IMR-90 (cell line): ENCODE results near the gene DYNLT2B. TPM values are rescaled to one million over a fixed set of nuclear protein-coding genes. Genes with fewer than 3 reads are reported as not detected.
A peak's percentile ranks its signal among the peaks of the same experiment; 100 is the strongest.

ENCODE experiments used
- ATAC-seq: fragments of 200-7000 bp; cut with Tn5 transposase; 2 replicates; pipeline ENCODE4 v1.9.1; 2020; ENCODE audit warnings: low read depth, mild to moderate bottlenecking, moderate library complexity
- BruUV-seq: library from RNA; stranded (reverse); fragments of 400-500 nt; replicated peaks from 2 replicates; lab custom pipeline; 2021; lab: Mats Ljungman, UMichigan
- CTCF ChIA-PET: fragments of 300-600 bp; formaldehyde crosslinking; extraction: SDS; loops from one replicate; lab custom pipeline; 2021; ENCODE audit warnings: antibody characterized with exemption; lab: Yijun Ruan, JAX
- POLR2A ChIA-PET: fragments of 300-600 bp; sonication (Branson Sonifier 250); formaldehyde crosslinking; loops from one replicate; lab custom pipeline; 2022; ENCODE audit warnings: antibody characterized with exemption; ENCODE audit not compliant: unreplicated experiment; lab: Charles Lee
- DNase-seq: peaks from one replicate; pipeline ENCODE4 v3.0.0; 2013
- H2AFZ ChIP-seq: replicated peaks from 2 replicates; pipeline ENCODE3; 2013; ENCODE audit warnings: low read length, mild to moderate bottlenecking; ENCODE audit not compliant: poor library complexity
- H2AK5ac ChIP-seq: 2 replicates; pipeline ENCODE4 v1.6.1; 2013; ENCODE audit warnings: low read depth, low read length, inconsistent platforms
- H2AK9ac ChIP-seq: replicated peaks from 2 replicates; pipeline ENCODE3; 2013; ENCODE audit warnings: mild to moderate bottlenecking, low read depth, low read length, moderate library complexity; ENCODE audit not compliant: poor library complexity
- H2BK120ac ChIP-seq: 2 replicates; pipeline ENCODE4 v1.6.1; 2013; ENCODE audit warnings: low read depth, low read length, inconsistent platforms
- H2BK15ac ChIP-seq: 3 replicates; pipeline ENCODE4 v1.6.1; 2013; ENCODE audit warnings: low read depth, low read length, inconsistent platforms
- H2BK20ac ChIP-seq: 2 replicates; pipeline ENCODE4 v1.6.1; 2013; ENCODE audit warnings: low read depth, mild to moderate bottlenecking, inconsistent platforms, low read length, moderate library complexity
- H2BK5ac ChIP-seq: 2 replicates; pipeline ENCODE4 v1.6.1; 2013; ENCODE audit warnings: mild to moderate bottlenecking, low read depth, low read length, inconsistent platforms; ENCODE audit not compliant: poor library complexity, severe bottlenecking
- H3K14ac ChIP-seq: replicated peaks from 2 replicates; pipeline ENCODE4 v1.6.1; 2013; ENCODE audit warnings: low read depth, low read length, inconsistent platforms
- H3K18ac ChIP-seq: 2 replicates; pipeline ENCODE4 v1.6.1; 2013; ENCODE audit warnings: low read depth, low read length, control low read depth
- H3K23ac ChIP-seq: 2 replicates; pipeline ENCODE4 v1.6.1; 2013; ENCODE audit warnings: low read depth, low read length, inconsistent platforms
- H3K27ac ChIP-seq: 2 replicates; pipeline ENCODE4 v1.5.1; 2013; ENCODE audit warnings: mild to moderate bottlenecking, control low read depth, low read length; ENCODE audit not compliant: insufficient read depth
- H3K27me3 ChIP-seq: 2 replicates; pipeline ENCODE4 v1.6.1; 2013; ENCODE audit warnings: low read length; ENCODE audit not compliant: control insufficient read depth, insufficient read depth
- H3K36me3 ChIP-seq: 2 replicates; pipeline ENCODE4 v1.6.1; 2013; ENCODE audit warnings: low read length, mixed read lengths; ENCODE audit not compliant: control insufficient read depth, insufficient read depth
- H3K4ac ChIP-seq: 2 replicates; pipeline ENCODE4 v1.6.1; 2013; ENCODE audit warnings: low read depth, low read length, inconsistent platforms
- H3K4me1 ChIP-seq: 2 replicates; pipeline ENCODE4 v1.6.1; 2013; ENCODE audit warnings: low read length, mixed read lengths; ENCODE audit not compliant: control insufficient read depth, insufficient read depth
- H3K4me2 ChIP-seq: 2 replicates; pipeline ENCODE4 v1.6.1; 2013; ENCODE audit warnings: low read depth, mild to moderate bottlenecking, control low read depth, low read length, moderate library complexity
- H3K4me3 ChIP-seq: 2 replicates; pipeline ENCODE4 v1.5.1; 2013; ENCODE audit warnings: low read depth, mild to moderate bottlenecking, control low read depth, low read length, moderate library complexity; ENCODE audit not compliant: insufficient read depth
- H3K56ac ChIP-seq: 2 replicates; pipeline ENCODE4 v1.6.1; 2013; ENCODE audit warnings: low read length, inconsistent platforms; ENCODE audit not compliant: insufficient read depth; ENCODE audit errors: extremely low read depth
- H3K79me1 ChIP-seq, 2 experiments: 2 replicates each; pipeline ENCODE4 v1.6.1; 2013; ENCODE audit warnings: low read length in 2 of 2, inconsistent platforms in 1 of 2, low read depth in 1 of 2
- H3K9ac ChIP-seq: 2 replicates; pipeline ENCODE4 v1.6.1; 2013; ENCODE audit warnings: low read depth, low read length, control low read depth
- H3K9me1 ChIP-seq: 2 replicates; pipeline ENCODE4 v1.6.1; 2013; ENCODE audit warnings: low read length, inconsistent platforms; ENCODE audit not compliant: insufficient read depth
- H3K9me3 ChIP-seq: 2 replicates; pipeline ENCODE4 v1.6.1; 2013; ENCODE audit warnings: low read length; ENCODE audit not compliant: control insufficient read depth, insufficient read depth
- H4K20me1 ChIP-seq: 2 replicates; pipeline ENCODE4 v1.6.1; 2013; ENCODE audit warnings: low read length, inconsistent platforms; ENCODE audit not compliant: insufficient read depth
- H4K5ac ChIP-seq: 2 replicates; pipeline ENCODE4 v1.6.1; 2013; ENCODE audit warnings: mild to moderate bottlenecking, low read depth, low read length, control low read depth
- H4K8ac ChIP-seq, 2 experiments: 2 replicates each; pipeline ENCODE4 v1.6.1; 2013; ENCODE audit warnings: low read depth in 2 of 2, low read length in 2 of 2, control low read depth in 1 of 2, inconsistent platforms in 1 of 2
- H4K91ac ChIP-seq: 2 replicates; pipeline ENCODE4 v1.6.1; 2013; ENCODE audit warnings: low read depth, low read length, inconsistent platforms; ENCODE audit not compliant: insufficient read depth
- CEBPB ChIP-seq: IDR thresholded peaks from 2 replicates; pipeline ENCODE4 v1.6.1; 2012; ENCODE audit warnings: low read depth, low read length, improper control_type of control experiment
- FOS ChIP-seq: fragments of 150-350 bp; IDR thresholded peaks from 2 replicates; pipeline ENCODE4 v1.6.1; 2016; ENCODE audit warnings: low read depth, low read length
- WGBS, 2 experiments: methylation state at CpG; one replicate each; pipeline versions ENCODE4 v1.1.5 to v1.1.7; 2013; ENCODE audit warnings: missing lambda C conversion rate in 2 of 2; ENCODE audit not compliant: insufficient read length in 1 of 2; ENCODE audit errors: extremely low coverage in 2 of 2; 5-methylcytosine and 5-hydroxymethylcytosine counted together
- dilution Hi-C: fragments of 300-500 bp; cut with HindIII; formaldehyde crosslinking; loops from one replicate; pipeline ENCODE4 v1.14.3; 2018; ENCODE audit warnings: low sequenced_read_pairs; ENCODE audit not compliant: unreplicated experiment
- in situ Hi-C: fragments of 300-500 bp; cut with MboI; formaldehyde crosslinking; loops from 3 replicates; pipeline ENCODE4 v1.14.3; 2019; ENCODE audit warnings: low sequenced_read_pairs, inconsistent platforms, mixed read lengths
- intact Hi-C: fragments of 100-400 bp; cut with micrococcal nuclease; formaldehyde crosslinking; loops from 2 replicates; pipeline ENCODE4 v1.10.0; 2022
- polyA plus RNA-seq, 3 experiments: library from polyadenylated mRNA; depleted of rRNA; stranded (reverse); fragments of >200 nt; gene quantifications; 2 replicates each; pipeline ENCODE4 v1.2.3, GENCODE V29; 2012; ENCODE audit warnings: low replicate concordance in 1 of 3
- total RNA-seq: library from RNA; depleted of rRNA; stranded (reverse); fragments of >200 nt; gene quantifications from 2 replicates; pipeline ENCODE4 v1.2.3, GENCODE V29; 2012

The DYNLT2B gene
- total and polyA plus RNA-seq, 2 of the 4 experiments (the other 2 are of a cell fraction) = 2.2 to 6.0 TPM

DNA sequence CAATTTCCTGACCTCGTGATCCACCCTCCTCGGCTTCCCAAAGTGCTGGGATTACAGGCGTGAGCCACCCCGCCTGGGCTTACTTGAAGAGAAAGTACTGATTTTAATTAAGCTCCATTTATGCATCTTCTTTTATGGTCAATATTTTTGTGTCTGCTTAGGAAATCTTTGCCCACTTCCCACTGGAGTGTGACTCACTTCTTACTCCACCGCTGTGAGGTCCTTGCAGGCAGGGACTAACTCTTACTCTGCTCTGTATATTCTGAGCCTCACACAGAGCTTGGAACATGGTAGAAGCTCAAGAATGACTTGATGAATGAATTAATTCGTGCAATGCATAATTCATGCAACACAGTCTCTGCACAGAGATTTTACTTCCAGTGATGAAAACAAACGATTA is 23.1 kb upstream of the DYNLT2B start:
- WGBS, 2 experiments = no CpG with 5 or more reads among the region's 7 CpGs
- no peaks in the 10 kb centered on the region for H3K9me3 ChIP-seq
- H3K27ac ChIP-seq = no peak overlapping the region
- no peak overlapping the region for H3K14ac ChIP-seq
- DNase-seq (peak; percentile 72), ATAC-seq (peak; percentile 84)
- no peak overlapping the region for H3K4me2 ChIP-seq
- H3K4me1 ChIP-seq = no peaks in the 10 kb centered on the region
- H4K20me1 ChIP-seq = no peaks in the 10 kb centered on the region
- dilution Hi-C loops (no loop called here), in situ Hi-C loops (no loop called here), intact Hi-C loops (no loop called here)
- H4K8ac ChIP-seq = no peak overlapping the region
- H3K9ac ChIP-seq = no peak overlapping the region
- no peak overlapping the region for H3K4ac ChIP-seq
- ChIA-PET CTCF (interaction anchor here (0.5 kb wide), 1 partner anchor 60 kb away, joined by 5 read pairs; no protein-coding TSS in a partner anchor), POLR2A (interaction anchor here (0.6 to 1.0 kb wide), 2 partner anchors 21 to 45 kb away, joined by 6 to 10 read pairs; no protein-coding TSS in a partner anchor)
- H3K56ac ChIP-seq = no peak overlapping the region
- no peak overlapping the region for H2BK15ac ChIP-seq
- H2BK120ac ChIP-seq = no peak overlapping the region
- no peak overlapping the region for H2BK20ac ChIP-seq
- H2AK9ac ChIP-seq = no peak overlapping the region
- no peak overlapping the region for H2BK5ac ChIP-seq
- BruUV-seq = no TSS peak
- no peaks in the 10 kb centered on the region for H3K79me1 ChIP-seq
- TF ChIP-seq CEBPB = 0 out of 2 replicates have a peak, but pooled peaks have one; percentile 23
- no peak for TF ChIP-seq FOS
- H3K23ac ChIP-seq = no peak overlapping the region
- H2AK5ac ChIP-seq = no peak overlapping the region
- H4K91ac ChIP-seq = no peak overlapping the region
- H3K36me3 ChIP-seq = peaks cover 3% of the 10 kb centered on the region; the same call in 1 of the 2 replicates
- H3K27me3 ChIP-seq = no peaks in the 10 kb centered on the region
- no peak overlapping the region for H2AFZ ChIP-seq
- H4K5ac ChIP-seq = no peak overlapping the region
- peaks cover 3% of the 10 kb centered on the region for H3K9me1 ChIP-seq
- no peak overlapping the region for H3K18ac ChIP-seq
- H3K4me3 ChIP-seq = no peak overlapping the region
